Stimulated activated CD8-positive, alpha-beta memory T cell treated with anti-CD3 and anti-CD28 coated beads, Interleukin-15, amount 100 ng/mL, for 24 hours (primary cell): ENCODE results near the gene DYNLT3.

Source experiments
- DNase-seq: peaks from one replicate; pipeline ENCODE4 v3.0.0-alpha.2; 2020; ENCODE audit warnings: low read depth

DYNLT3 gene

GRCh38 chrX:37840931-37841330 lies 6.4 kb downstream of the DYNLT3 start:
- no peak for DNase-seq

GRCh38 chrX:37834937-37835336 lies 12.4 kb downstream of the DYNLT3 start:
- DNase-seq: no peak

- no peak for DNase-seq
Measured at GRCh38 chrX:37830371-37830770, 17.0 kb downstream of the DYNLT3 start.

GRCh38 chrX:37829721-37830120 lies 17.6 kb downstream of the DYNLT3 start:
- DNase-seq: no peak

GRCh38 chrX:37825215-37825842 lies 22.0 kb downstream of the DYNLT3 start:
- DNase-seq: no peak

- no peak for DNase-seq
Measured at GRCh38 chrX:37824491-37825214, 22.7 kb downstream of the DYNLT3 start.

- no peak for DNase-seq
Measured at GRCh38 chrX:37820646-37821045, 26.7 kb downstream of the DYNLT3 start.

- DNase-seq: no peak
Measured at GRCh38 chrX:37818031-37818430, 29.3 kb downstream of the DYNLT3 start.

- no peak for DNase-seq
Measured at GRCh38 chrX:37817579-37817978, 29.8 kb downstream of the DYNLT3 start.

GRCh38 chrX:37817176-37817575 lies 30.2 kb downstream of the DYNLT3 start:
- DNase-seq: no peak

- no peak for DNase-seq
Measured at GRCh38 chrX:37816766-37817165, 30.6 kb downstream of the DYNLT3 start.

GRCh38 chrX:37815366-37815765 lies 32.0 kb downstream of the DYNLT3 start:
- DNase-seq: no peak

GRCh38 chrX:37813570-37813969 lies 33.8 kb downstream of the DYNLT3 start:
- no peak for DNase-seq

GRCh38 chrX:37812110-37812509 lies 35.3 kb downstream of the DYNLT3 start:
- no peak for DNase-seq

- DNase-seq: no peak
Measured at GRCh38 chrX:37809970-37810369, 37.4 kb downstream of the DYNLT3 start.

GRCh38 chrX:37803057-37803456 lies 44.3 kb downstream of the DYNLT3 start:
- no peak for DNase-seq

GRCh38 chrX:37802028-37802427 lies 45.3 kb downstream of the DYNLT3 start:
- no peak for DNase-seq

GRCh38 chrX:37800717-37801116 lies 46.7 kb downstream of the DYNLT3 start:
- DNase-seq: no peak

GRCh38 chrX:37799936-37800335 lies 47.4 kb downstream of the DYNLT3 start:
- no peak for DNase-seq

GRCh38 chrX:37796805-37797204 lies 50.6 kb downstream of the DYNLT3 start:
- no peak for DNase-seq

- no peak for DNase-seq
Measured at GRCh38 chrX:37796310-37796709, 51.1 kb downstream of the DYNLT3 start.
